HG02870 (cell line): ENCODE data around the gene CFAP97.
"Not testable (repeated sequence)": the region's sequence is repeated elsewhere in the genome, so short reads cannot be mapped to it uniquely, and the experiment has no call there.

Experiments
- ATAC-seq: cut with Tn5 transposase; IDR thresholded peaks from one replicate; pipeline ENCODE4 v1.9.1; 2021; ENCODE audit warnings: mild to moderate bottlenecking, moderate library complexity; ENCODE audit not compliant: unreplicated experiment

CFAP97 gene

DNA sequence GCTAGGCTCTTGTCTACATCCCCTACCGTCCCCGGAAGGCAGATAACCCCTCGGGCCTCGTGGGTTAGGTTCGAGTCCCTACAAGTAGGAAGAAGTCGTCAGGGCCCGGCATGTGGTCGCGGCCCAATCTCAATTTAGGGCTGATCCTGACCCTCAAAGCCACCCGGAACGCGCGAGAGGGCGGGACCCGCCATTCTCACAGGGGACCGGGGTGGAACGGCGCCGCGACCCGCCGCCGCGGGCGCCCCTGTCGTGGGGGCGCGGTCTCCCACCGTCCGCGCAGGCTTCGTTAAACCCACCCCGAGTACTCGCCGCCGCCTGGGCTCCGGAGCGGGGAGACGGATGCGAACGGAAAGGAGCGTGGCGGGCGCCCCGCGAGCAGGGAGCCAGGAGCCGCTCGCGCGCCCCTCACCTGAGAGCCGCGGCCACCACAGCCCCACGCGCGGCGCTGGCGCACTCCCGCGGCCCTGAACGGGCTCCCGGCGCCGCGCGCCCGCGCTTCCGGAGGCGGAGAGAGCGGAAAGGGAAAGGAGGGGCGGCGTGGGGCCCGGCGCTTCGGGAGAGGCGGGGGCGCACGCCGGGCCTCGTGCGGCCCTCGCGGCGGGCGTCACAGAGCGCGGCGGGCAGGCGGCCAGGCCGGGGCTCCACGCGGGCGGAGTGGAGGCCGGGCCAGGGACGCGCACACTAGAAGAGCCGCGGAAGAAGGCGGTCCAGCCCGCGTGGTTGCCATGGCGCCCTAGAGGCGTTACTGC, at the start of gene CFAP97:
Gene CFAP97 (minus strand): TSS at position 515 of the 752 bp plus-strand sequence. CDS start 12,804 bp downstream, outside the sequence.
- ATAC-seq: peak; percentile 68

DNA sequence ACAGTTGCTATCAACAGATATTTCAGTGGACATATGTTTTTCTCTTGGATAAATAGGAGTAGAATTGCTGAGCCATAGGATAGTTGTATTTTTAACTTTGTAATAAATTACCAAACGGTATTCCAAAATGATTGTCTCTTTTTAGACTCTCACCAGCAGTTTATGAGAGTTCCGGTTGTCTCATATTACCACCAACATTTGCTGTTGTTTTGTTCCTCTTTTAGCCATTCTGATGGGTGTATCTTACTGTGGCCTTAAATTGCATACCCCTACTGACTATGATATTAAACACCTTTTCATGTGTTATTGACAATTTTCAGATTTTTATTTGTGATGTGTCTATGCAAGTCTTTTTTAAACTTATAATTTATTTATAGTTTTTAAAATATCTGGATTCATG, 45.3 kb upstream of the CFAP97 start:
- ATAC-seq: no peak

DNA sequence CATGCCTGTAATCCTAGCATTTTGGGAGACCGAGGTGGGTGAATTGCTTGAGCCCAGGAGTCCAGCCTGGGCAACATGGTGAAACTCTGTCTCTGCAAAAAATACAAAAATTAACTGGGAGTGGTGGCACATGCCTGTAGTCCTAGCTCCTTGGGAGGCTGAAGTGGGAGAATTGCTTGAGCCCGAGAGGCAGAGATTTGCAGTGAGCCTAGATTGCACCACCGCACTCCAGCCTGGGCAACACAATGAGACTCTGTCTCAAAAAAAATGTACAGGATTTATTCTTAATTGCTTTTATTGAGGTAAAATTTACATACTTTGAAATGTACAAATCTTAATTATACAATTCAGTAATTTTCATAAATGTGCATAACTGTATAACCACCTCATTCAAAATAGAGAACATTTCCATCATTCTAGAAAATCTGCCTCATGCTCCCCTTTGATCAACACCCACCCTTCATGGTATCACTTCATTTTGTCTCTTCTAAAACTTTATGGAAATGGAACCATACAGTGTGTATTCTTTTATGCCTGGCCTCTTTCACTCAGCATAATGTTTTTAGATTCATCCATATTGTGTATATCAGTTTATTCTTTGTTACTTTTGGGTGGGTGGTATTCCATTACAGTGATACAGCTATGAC, 44.7 kb upstream of the CFAP97 start:
- ATAC-seq: no peak

DNA sequence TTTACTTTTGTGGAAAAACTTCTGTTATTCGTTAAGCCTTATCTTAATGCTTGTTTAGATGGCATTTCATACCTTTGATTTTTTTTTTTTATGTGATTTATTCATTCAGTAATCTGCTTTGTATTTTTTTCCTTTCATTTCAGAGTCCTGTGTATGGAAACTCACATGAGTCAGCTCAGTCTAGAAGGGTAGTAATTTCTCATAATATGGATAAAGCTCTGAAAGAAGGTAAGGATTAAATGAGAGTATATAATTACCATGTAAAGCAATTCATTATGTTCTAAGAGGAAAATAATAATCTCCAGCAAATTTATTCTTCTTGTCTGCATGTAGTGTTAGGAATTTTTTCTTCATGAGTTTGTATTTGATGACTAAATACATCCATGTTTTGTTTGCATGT, 43.4 kb upstream of the CFAP97 start:
- no peak for ATAC-seq

DNA sequence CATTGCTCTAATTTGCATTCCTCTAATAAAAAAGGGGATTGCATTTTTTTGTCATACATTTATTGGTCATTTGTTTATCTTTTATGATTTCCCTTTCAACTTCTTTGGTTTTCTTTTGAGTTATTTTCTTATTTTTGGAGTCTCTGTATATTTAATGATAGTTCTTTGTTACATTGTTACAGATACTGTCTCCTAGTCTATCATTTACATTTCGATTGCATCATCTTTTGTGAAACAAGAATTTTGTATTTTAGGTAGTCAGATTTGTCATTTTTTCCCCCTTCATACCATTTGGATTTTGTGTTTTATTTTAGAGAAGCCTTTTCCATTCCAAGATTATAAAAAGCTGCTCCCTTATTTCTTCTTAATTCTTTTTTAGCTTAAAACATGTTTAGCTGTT, 42.7 kb upstream of the CFAP97 start:
- no peak for ATAC-seq

DNA sequence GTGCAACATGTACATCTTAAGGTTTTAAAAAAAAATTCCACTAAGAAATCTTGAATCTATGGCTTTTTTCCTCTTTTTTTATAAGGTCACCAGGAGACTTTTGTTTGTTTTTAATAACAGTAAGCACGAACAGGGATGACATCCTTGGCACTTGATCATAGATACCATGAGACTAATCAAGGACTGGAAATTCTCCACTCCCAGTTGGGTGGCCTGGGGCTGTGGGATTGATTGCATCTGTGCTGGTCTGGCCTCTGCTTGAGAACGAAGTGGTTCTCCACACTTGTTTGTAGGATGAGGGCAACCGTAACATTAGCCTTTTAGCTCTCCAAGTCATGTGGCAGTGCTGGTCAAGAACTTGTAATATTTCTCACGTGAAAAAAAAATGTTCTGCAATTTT, 41.0 kb upstream of the CFAP97 start:
- no peak for ATAC-seq

DNA sequence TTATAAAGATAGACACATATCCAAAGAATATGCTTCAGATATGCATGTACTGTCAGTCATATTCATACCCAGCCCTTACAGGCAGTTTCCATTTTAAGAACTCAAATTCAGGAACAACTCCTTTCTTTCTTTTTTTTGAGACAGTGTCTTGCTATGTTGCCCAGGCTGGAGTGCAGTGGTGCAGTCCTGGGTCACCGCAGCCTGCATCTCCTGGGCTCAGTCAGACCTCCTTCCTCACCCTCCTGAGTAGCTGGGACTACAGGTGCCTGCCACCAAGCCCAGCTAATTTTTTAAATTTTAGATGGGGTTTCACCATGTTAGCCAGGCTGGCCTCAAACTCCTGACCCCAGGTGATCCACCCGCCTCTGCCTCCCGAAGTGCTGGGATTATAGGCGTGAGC, 40.1 kb upstream of the CFAP97 start:
- no peak for ATAC-seq

DNA sequence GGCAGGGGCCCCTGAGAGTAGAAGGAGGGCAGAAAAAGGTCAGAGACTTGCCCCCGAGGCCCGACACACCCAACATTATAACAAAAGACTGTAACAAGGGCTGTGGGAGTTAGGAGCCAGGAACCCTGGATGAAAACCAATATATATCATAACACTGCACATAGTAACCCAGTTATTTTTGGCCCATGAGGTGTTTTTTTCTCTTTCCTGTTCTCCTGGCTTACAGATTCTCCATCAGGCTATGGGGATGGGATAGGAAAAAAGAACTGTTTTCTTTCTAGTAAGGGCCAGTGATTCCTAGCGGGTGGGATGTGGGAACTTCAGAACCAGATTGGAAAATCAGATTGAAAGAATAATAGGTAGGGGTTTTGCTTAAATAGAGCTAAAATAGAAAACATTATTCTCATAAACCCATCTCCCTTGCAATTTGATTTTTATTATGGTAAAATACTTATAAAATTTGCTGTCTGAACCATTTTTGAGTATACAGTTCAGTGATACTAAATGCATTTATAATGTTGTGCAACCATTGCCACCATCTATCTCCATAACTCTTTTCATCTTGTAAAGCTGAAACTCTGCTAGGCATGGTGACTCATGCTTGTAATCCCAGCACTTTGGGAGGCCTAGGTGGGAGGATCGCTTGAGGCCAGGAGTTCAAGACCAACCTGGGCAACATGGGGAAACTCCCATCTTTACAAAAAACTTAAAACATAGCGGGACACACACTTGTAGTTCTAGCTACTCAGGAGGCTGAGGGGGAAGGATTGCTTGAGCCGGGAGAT, 39.1 kb upstream of the CFAP97 start:
- no peak for ATAC-seq

DNA sequence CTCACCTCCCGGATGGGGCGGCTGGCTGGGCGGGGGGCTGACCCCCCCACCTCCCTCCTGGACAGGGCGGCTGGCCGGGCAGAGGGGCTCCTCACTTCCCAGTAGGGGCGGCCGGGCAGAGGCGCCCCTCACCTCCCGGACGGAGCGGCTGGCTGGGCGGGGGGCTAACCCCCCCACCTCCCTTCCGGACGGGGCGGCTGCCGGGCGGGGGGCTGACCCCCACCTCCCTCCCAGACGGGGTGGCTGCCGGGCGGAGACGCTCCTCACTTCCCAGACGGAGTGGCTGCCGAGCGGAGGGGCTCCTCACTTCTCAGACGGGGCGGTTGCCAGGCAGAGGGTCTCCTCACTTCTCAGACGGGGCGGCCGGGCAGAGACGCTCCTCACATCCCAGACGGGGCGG, 36.7 kb upstream of the CFAP97 start:
- ATAC-seq: not testable (repeated sequence)

DNA sequence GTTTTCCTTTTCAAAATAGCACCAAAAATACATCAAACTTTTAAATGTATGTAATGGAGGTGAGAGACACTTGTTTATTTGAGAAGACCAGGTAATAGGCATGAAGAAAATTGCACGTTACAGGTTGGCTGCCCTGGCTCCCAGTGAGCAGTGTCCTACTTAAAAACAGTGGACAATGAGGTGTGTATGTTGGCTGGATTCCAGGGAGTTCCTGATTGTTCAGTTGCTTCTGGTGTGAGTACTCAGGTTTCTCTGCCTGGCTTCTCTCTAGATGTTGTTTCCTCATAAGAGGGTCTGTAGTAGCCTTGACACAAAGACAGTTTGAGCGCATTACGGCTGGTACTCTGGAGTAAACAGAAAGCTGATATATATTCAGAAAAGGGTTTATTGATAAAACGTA, 35.0 kb upstream of the CFAP97 start:
- no peak for ATAC-seq

DNA sequence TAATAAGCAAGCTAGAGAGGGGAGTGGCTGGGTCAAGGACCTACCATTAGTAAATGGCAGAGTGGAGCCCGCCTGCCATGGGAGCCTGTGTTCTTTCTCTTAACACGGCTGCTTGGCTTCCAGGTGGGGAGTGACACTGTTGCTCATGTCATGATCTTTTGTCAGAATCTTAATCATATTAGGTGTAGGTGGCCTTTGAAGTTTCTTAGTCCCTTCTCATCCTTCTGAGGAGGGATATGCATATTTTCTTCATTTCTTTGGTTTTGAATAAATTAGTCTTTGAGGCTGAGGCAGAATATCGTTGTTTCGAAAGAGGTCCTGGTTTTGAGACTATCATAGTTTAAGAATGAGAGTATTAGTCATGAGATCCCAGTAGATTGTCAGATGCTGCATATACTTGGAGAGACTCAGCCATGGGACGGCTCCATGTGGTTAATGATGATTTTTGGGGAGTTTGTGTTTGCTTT, 34.4 kb upstream of the CFAP97 start:
- ATAC-seq: no peak

DNA sequence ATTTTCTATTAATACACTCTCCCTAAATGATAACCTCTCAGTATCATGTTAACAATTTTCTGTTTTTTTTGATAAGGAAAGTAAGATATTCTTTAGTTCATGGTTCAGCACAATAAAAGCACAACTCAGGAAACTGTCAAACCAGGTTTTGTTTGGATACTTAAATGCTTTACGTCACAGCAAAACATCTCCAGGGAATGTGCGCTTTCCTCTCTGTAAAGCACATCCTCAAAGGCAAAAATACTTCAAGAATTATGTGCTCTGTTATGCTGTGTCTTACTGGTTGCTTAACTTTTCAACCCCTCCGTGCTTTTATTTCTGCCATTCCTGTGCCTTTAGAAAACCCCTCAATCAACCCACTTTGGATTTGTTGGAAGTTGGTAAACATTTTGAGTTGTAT, 33.4 kb upstream of the CFAP97 start:
- ATAC-seq: no peak

DNA sequence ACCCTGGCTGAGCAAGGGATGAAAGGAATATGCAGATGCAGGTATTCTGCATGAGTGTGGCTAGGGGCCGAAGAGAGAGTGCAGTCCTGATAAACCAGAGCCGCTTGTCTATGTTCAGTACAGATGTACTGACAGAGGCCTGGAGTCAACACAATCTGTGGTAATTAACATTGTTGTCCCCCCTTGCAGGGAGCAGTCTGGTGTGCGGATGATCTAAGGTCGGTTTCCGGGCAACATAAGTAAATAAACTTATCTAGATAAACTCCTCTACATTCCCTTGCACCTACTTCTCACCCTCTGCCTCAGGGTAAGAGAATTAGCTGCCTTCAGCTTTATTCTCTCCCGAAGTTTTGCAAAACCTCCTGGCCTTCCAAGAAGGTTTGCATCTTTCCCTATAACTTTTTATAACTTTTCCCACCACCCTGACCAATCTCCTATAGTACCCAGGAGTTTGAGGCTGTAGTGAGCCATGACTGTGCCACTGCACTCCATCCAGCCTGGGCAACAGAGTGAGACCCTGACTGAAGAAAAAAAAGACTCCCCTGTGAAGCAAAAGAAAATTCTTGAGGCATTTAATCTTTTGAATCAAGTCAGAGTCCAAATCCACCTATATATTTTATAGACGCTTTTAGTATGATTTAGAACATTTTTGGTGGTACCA, 32.2 kb upstream of the CFAP97 start:
- no peak for ATAC-seq

DNA sequence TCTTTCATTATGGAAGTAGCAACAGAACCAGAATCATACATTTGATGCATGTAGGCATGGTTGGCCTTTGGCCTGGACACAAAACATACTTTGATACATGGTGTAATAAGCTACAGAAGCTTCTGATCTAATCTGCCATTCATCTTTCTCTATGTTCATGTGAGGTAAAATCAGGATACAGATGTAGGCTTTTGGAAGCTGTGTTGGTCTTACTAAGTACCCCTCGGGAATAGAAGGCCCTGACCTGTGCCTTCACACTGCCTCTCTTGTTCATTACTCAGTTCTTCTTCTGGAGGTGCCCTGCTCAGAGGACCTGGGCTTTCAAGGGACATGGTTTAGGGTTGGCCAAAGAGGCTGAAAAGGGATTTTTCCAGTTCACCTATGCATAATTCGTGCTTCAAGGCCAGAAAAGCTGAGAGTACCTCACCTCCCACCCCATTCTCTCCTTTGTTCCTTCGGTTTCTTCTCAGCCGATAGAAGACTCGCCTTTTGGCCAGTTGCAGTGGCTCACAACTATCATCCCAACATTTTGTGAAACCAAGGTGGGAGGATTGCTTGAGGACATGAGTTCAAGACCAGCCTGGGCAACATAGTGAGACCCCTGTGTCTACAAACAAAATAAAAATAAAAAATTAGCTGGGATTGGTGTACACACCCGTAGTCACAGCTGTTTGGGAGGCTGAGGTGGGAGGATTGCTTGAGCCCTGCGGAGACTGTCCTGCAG, 31.5 kb upstream of the CFAP97 start:
- ATAC-seq: no peak

DNA sequence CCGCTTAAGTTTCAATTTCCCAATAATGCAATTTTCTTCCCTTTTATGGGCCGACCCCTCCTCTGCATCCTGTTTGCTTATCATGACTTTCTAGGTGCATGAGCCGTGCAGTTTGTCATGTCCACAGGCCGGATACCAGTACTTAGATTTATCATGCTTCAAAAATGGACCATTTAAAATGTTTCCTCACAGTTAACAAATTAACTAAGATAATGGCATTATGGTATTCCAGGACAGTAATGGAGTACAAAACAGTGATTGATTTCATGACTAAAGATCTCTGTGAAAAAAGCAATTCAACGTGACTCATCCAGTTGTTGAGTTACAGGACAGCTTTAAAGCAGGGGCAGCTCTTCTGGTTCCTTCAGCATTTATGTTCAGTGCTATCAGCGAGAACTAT, 28.6 kb upstream of the CFAP97 start:
- ATAC-seq: no peak

DNA sequence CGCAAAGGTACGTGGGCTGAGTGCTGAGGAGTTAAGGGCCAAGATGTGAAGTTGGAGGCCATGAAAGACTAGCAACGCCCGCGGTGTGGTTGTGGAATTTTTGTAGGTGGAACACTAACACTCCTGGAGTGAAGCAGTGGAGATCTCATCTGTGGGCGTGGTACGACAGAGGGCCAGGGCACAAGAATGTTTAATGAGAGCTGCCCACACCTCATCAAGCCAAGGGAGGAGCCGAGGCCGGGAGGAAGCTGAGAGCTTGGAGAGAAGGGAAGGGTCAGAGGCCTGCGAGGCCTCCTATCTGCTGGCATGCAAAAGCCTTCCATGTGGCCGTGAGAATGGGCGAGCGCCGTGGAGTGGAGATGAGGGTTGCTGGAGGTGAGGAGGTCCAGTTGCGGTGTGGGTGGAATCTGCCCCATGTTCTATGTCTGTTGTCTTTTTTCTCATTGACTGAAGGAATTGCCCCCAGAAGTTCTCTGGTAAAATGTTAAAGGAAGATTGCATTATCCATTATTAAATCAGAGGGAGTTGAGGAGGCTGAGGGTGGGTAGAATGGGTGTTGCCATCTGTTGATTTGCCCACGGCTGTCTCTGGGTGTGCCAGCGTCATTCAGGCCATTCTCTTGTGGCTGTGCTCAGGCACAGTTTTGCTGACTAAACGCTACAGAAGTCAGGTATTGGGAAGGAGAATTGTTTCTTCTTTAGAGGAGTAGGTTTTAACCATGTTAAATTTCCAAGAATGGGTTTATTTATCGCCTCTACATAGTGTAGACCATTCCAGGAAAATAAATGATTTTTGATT, 25.4 kb upstream of the CFAP97 start:
- ATAC-seq: no peak

DNA sequence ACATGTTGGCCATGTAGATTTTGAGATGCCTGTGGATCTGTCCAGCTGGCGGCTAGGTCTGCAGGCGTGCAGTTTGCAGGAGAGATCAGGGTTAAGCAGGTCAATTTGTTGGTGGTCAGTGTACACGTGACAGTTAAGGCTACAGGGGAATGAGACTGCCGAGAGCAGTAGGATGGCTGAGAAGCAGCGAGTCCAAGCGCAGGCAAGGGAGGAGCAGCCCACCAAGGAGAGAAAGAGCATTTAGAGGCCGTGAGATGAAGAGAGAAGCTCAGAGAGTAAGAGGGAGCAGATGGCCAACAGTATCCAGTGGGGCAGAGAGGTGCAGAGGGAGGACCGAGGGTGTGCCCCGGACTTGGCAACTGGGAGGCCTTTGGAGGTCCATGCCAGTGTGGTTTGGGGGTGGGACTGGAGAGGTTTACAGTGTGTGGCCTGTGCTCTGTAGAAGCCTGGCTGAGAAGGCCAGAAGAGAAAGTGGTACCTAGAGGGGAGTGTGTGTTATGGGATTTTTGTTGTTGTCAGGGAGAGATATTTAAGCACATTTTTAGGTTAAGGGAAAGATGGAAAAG, 24.0 kb upstream of the CFAP97 start:
- no peak for ATAC-seq

DNA sequence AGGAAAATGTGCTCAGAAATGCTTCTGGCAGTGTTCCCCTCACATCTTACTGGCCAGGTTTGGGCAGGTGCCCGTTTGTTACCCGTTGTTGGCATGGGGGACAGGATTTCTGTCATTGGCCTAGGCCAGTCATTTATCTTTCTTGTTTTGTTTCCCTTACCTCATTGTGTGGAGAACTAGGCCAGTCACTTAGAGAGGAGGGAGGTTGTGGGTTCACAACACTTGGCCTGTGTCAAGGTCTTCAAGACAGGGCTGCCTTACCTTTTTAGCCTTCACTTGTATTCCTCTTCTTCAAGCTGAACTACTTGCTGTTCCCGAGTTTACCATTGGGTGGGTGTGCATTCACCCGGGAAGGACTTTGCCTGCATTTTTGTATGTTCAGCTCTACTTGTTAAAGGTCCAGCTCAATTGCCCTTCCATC, 23.3 kb upstream of the CFAP97 start:
- no peak for ATAC-seq

DNA sequence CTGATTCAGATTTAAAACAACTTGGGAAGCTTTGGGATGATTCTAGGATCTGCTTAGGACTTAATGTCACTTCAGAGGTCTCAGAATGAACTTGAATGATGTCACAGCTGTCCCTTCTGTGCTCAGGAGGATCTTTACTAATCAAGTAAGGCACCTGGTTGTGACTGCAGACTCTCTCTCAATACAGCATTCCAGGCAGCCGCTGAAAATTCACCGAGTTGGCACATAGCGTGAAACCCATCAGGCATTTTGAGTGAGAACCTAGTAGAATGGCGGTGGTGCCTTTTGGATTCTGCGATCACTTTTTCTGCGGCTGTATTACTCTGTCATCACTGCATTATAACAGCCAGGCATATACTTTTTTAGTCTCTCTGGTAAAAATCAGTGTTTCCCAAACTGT, 22.1 kb upstream of the CFAP97 start:
- ATAC-seq: no peak
